ENCODE results near the gene ZNF605. TPM values are rescaled to one million over a fixed set of nuclear protein-coding genes. Genes with fewer than 3 reads are reported as not detected.

ZNF605 gene
- total and polyA plus RNA-seq, 2 donors (not counting 3 experiments of a cell fraction or from before 2014, with no cell fraction given) = 2.4 to 11.3 TPM

DNA sequence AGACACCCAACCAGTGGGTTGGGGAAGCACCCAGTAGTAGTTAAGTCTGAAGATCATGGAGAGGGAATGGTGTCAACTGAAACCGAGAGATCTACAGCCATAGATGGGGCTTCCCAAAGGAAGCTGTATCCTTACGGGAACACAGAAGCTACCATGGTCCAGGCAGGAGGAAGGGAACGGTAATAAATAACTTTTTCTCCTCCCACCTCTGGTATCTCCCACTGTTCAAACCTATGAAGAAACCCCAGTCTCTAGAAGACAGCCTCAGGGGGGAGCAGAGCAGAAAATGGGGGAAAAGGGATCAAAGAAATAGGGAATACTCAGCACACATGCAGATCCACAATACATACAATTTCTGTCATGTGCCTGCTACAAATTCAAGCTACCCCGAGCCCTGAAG is 33.4 kb downstream of the ZNF605 start:
- FAIRE-seq = no peak
- no peak overlapping the region for H3K4me2 ChIP-seq (ENCODE audit: insufficient read depth, low read length)
- TF ChIP-seq CTCF (IDR thresholded peaks at IDR 0.05; ENCODE audit: extremely low read depth in 1 of 2, insufficient read depth in 1 of 2, low read depth in 1 of 2, low read length in 2 of 2) = no peak
- no peak for TF ChIP-seq EZH2 (IDR thresholded peaks at IDR 0.05; ENCODE audit: borderline replicate concordance, low read depth, low read length, severe bottlenecking)
- TF ChIP-seq, protein P1, sequence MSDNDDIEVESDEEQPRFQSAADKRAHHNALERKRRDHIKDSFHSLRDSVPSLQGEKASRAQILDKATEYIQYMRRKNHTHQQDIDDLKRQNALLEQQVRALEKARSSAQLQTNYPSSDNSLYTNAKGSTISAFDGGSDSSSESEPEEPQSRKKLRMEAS (IDR thresholded peaks at IDR 0.05; ENCODE audit: insufficient read depth, insufficient read length) = no peak
- no peak for TF ChIP-seq POLR2A (IDR thresholded peaks at IDR 0.05; ENCODE audit: low read depth, low read length)
- TF ChIP-seq GATA2 (IDR thresholded peaks at IDR 0.05; ENCODE audit: insufficient read depth, insufficient read length, low read depth, low read length) = no peak
- TF ChIP-seq FOS (IDR thresholded peaks at IDR 0.05; ENCODE audit: borderline replicate concordance, insufficient read depth, low read length) = no peak
- TF ChIP-seq MYC (IDR thresholded peaks at IDR 0.05; ENCODE audit: low read depth, low read length) = no peak
- TF ChIP-seq JUN (IDR thresholded peaks at IDR 0.05; ENCODE audit: borderline replicate concordance, insufficient read depth, insufficient read length, low read depth) = no peak
- no peak for TF ChIP-seq POLR2AphosphoS5 (IDR thresholded peaks at IDR 0.05; ENCODE audit: insufficient read depth, low read depth, low read length)
- dilution Hi-C loops (cut with MboI; ENCODE audit: extremely low pct_ligation_motif_present, low sequenced_read_pairs) (no loop called here), intact Hi-C loops (cut with micrococcal nuclease) (no loop called here)
- no peaks in the 10 kb centered on the region for H3K36me3 ChIP-seq (ENCODE audit: control insufficient read depth in 2 of 2, extremely low read depth in 1 of 2, insufficient read depth in 2 of 2, low read length in 2 of 2)
- no peak overlapping the region for H3K27ac ChIP-seq (ENCODE audit: insufficient read depth, low read depth, low read length)
- H3K79me2 ChIP-seq (ENCODE audit: control insufficient read depth, insufficient read depth, low read length) = no peaks in the 10 kb centered on the region
- no peak overlapping the region for H3K9ac ChIP-seq (replicated peaks; ENCODE audit: extremely low read depth, insufficient read depth, low read length)
- H3K4me3 ChIP-seq (replicated peaks in 1 of 3; ENCODE audit: insufficient read depth in 1 of 3, low read depth in 1 of 3, low read length in 3 of 3) = no peak overlapping the region
- H4K20me1 ChIP-seq (replicated peaks; ENCODE audit: control insufficient read depth, extremely low read depth, insufficient read depth, low read length) = no peaks in the 10 kb centered on the region
- peaks cover 26% of the 10 kb centered on the region for H3K9me3 ChIP-seq (replicated peaks; ENCODE audit: control insufficient read depth, insufficient read depth, low read length)
- H3K27me3 ChIP-seq (ENCODE audit: control insufficient read depth in 2 of 2, insufficient read depth in 2 of 2, low read length in 2 of 2) = no peaks in the 10 kb centered on the region
- no peak overlapping the region for H2AFZ ChIP-seq (ENCODE audit: low read depth, low read length)
- no peaks in the 10 kb centered on the region for H3K9me1 ChIP-seq (replicated peaks; ENCODE audit: control insufficient read depth, extremely low read depth, insufficient read depth, low read length)
- ChIA-PET POLR2A (no interaction called here), CTCF (no interaction called here)
- H3K4me1 ChIP-seq (ENCODE audit: control insufficient read depth, extremely low read depth, insufficient read depth, low read length) = no peaks in the 10 kb centered on the region
- BruUV-seq (replicated peaks) = no TSS peak
- no peak for DNase-seq (ENCODE audit: low read depth, low spot score)
